GM21515 (cell line): ENCODE data around the gene OVAAL.
A peak's percentile ranks its signal among the peaks of the same experiment; 100 is the strongest.

Source experiments
- ATAC-seq: cut with Tn5 transposase; IDR thresholded peaks from one replicate; pipeline ENCODE4 v1.9.1; 2021; ENCODE audit not compliant: unreplicated experiment

OVAAL gene

DNA sequence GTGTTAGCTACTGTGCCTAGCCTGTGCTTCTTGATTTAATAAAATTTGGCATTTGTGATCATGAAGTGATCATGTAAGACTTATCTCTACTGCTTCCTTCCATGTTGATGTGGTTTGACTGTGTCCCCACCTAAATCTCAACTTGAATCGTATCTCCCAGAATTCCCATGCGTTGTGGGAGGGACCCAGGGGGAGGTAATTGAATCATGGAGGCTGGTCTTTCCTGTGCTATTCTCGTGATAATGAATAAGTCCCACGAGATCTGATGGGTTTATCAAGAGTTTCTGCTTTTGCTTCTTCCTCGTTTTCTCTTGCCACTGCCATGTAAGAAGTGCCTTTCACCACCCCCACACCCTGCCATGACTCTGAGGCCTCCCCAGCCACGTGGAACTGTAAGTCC, at the start of gene OVAAL:
TSS of gene OVAAL (plus strand) at position 301 of the 400 bp plus-strand sequence.
- no peak for ATAC-seq

- no peak for ATAC-seq
Observed at GRCh38 chr1:180510882-180511281, 47.9 kb upstream of the OVAAL start.

- ATAC-seq, result no peak
Observed at GRCh38 chr1:180513531-180513930, 45.2 kb upstream of the OVAAL start.

DNA sequence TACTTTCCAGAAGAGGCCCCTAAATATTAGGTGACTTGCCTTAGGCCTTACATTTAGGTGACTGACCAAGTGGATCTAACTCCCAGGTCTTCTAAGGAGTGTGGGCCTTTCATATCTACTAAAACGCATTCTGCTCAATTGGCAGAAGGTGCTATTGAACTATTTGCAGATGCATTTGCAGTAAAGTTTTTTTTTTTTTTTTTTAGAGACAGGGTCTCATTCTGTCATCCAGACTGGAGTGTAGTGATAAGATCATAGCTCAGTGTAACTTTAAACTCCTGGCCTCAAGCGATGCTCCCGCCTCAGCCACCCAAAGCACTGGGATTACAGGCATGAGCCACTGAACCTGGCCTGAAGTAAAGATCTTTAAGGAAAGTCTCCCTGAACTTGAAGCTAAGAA, 43.4 kb upstream of the OVAAL start:
- no peak for ATAC-seq

- ATAC-seq, result peak; percentile 84
Observed at GRCh38 chr1:180515857-180516388, 42.8 kb upstream of the OVAAL start.

GRCh38 chr1:180519846-180520245, 38.9 kb upstream of the OVAAL start:
- ATAC-seq, result no peak

DNA sequence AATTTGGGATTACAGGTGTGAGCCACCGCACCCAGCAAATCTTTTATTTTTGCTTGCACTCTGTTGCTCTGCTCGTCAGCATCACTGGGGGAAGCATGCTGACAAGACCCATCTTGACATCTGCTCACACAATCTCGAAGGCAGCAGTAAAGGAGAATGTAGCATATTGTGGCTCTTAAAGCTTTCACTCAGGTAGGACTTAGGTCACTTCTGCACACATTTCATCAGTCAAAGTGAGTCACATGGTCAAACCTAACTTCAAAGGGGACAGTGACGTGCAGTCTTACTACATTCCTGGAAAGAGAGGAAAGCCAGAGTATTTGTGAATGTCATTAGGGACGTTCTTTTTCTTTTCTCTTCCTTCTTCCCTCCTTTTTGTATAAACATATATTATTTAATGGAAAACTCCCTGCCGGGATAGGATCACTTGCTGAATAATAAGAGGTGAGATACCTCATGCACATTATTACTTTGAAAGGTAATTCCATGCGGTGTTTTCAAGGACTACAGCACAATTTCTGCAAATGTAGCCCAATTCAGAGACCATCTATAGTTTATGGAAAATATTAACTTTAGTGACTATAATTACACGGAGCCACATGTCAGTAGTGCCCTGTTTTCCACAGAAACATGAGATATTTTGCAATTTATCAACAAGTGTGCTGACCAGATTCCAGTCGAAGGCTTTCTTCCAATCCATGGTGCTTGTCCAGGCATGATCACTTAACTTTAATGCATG, 37.1 kb upstream of the OVAAL start:
- ATAC-seq, result no peak

GRCh38 chr1:180522213-180522515, 36.6 kb upstream of the OVAAL start:
- ATAC-seq, result no peak

DNA sequence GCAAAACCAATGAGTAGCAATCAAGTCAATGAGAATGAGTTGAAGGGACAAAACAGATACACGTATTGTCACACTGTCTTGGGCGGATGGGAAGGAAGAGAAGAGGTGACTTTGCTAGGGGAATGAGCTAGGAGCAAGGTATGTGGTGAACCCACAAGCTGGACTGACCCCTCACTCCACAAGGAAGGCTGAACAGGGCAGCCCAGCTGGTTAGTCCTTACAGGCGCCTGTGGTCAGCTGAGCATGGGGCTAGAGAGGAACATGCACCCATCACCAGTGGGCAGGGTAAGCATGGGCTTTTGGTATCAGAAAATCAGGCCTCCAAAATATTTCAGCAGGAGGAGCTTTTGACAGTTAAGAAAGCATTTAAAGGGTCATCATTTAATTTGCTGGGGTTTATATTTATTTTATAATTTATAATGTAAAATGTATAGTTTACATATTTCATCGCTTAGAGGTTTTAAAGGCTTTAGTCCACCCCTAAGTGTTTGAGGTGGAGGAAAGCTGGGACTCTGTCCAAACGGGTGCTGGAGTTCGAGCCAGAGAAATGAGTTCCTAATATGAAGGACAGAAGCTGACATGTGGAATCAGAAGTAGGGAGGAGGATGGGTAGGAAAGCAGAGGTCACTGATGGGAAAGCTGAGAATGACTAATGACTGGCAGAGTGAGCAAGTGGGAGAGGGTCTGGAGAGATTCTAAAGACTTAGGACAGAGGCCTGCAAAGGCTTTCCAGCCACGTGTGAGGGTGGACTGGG, 34.4 kb upstream of the OVAAL start:
- ATAC-seq, result no peak

GRCh38 chr1:180524915-180525714, 33.6 kb upstream of the OVAAL start:
- no peak for ATAC-seq

DNA sequence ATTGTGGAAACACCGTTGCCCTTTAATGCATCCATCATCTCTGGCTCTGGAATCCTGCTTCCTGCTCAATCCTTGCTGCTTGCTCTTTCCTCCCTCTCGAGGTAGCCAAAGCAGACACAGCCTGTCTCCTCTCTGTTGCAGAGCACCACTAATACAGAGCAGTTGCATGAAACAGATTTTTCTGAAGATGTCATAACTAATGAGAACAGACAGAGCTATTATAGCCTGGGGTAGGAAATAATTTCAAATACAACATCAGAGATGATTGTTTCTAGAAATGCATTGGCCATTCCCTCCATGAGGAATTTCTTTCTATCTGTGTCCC, 33.1 kb upstream of the OVAAL start:
- no peak for ATAC-seq

GRCh38 chr1:180527101-180527669, 31.6 kb upstream of the OVAAL start:
- ATAC-seq, result no peak

GRCh38 chr1:180528868-180529470, 29.8 kb upstream of the OVAAL start:
- ATAC-seq, result no peak

DNA sequence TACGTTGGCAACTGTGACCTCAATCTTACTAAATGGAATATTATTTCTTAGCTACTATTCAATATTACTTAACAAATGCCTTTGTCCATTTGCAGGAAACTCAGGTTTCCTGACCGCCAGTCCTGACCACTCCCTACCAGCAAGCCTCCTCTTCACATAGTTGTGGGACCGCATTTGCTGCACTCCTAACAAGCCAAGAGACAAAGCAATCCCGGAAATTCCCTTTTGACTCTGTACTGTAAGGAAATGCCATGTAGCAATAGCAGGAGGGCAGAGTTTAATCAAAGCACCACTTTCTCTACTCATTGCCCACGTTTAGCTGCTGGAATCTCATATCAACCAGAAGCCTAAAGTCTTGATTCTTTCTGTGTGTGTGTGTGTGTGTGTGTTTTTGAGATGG, 28.3 kb upstream of the OVAAL start:
- no peak for ATAC-seq

DNA sequence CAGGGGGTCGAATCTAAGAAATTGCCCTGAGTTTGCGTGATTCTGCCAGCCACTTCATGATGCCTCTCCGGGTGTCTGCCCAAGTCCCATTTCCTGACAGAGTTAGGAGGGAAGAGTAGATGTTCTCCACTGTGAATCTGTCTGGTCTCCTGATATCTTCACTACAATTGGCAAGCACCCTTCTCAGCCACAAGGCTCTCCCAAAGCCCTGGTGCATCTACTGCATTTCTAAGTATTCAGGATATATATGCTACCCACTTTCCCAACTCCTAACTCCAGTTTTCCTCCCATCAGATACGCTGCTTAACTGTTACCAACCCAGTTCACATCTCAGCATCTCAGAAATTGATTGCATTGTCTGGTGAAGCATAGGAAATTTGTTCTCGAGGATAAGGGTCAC, 25.9 kb upstream of the OVAAL start:
- no peak for ATAC-seq

DNA sequence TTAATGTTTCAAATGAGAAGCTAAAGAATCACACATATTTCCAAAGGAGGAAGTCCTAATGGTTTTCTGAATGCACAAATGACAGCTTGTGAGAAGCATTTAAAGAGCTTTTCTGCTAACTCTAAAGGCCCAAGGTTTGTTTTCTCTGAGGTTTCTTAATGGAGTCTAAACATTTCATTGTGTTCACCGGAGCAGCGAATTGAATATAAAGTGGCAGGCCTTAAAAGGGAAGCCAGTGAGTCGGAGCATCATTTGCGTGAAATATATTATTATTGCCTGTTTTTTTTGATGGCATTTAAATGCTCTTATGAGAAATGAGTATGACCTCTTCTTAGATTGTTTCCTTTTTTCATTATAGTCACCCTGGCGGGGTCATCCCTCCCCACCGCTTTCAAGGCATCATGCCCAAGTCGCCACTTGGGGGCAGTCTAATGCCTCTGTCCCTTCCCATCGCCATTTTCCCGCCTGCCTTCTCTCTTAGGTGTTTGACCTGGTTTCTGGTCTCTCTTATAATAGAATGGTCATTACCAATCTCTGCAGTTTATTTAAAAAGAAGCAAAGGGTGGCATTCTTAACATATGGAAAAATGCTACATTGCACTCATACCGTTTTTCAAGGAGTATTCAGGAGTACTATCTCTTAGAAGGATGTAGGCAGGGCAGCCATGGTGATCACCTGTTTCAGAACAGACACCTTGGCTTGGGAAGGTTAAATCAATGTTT, 25.3 kb upstream of the OVAAL start:
- ATAC-seq, result peak; percentile 69

- no peak for ATAC-seq
Observed at GRCh38 chr1:180534214-180534613, 24.6 kb upstream of the OVAAL start.

GRCh38 chr1:180535418-180535999, 23.3 kb upstream of the OVAAL start:
- no peak for ATAC-seq

DNA sequence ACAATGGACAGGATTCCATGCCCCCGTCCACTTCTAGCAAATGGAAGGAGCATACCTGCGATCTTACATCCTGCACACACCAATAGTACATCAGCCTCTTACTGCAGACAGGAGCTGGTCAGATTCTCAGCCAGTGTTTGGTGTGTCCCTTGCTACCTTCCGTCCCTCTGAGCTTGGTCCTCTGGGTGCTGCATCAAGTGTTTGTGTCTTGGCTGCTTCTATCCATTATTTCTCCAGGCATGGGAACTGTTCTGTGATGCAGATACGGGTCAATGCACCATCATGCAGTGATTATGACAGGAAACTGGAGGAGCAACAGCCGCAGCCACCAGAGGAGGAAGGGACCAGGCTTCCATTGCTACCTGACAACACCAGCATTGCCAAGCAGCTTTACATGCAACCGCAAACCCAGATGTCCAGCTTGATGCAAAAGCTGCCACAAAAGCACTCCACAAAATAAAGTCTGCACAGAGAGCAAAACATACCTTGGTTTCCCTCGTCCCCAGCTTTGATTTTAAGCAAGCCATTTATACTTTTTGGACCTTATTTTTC, 21.9 kb upstream of the OVAAL start:
- no peak for ATAC-seq

DNA sequence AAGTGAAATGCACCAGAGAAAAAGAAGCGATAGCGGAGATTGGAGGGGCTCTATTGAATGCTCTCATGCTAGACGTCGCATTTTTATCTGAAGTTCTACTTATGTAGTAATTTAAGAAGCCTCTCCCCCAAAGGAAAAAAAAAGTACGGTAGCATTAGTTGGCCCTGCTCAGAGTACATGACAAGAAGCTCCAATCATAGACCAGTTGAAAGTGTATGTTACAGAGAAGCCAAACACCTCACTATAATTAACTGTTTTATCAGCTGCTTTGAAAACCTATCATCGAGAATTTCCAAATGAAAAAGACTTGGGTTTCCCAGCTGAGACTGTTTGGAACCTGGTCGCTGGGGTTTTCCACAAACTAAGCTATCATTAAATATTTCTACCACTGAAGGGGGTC, 19.6 kb upstream of the OVAAL start:
- ATAC-seq, result no peak
